HG03521 (cell line): ENCODE results near the gene LIPF.
"Not testable (repeated sequence)": the region's sequence is repeated elsewhere in the genome, so short reads cannot be mapped to it uniquely, and the experiment has no call there.

Experiments used
- ATAC-seq: cut with Tn5 transposase; IDR thresholded peaks from one replicate; pipeline ENCODE4 v1.9.1; 2021; ENCODE audit warnings: mild to moderate bottlenecking, moderate library complexity; ENCODE audit not compliant: unreplicated experiment

LIPF gene

GRCh38 chr10:88664142-88664541 lies at the start of gene LIPF:
LIPF (plus strand) TSS chr10:88664442; CDS start chr10:88667298, 2,856 bp downstream.
- ATAC-seq: no peak

- ATAC-seq: no peak
Observed at GRCh38 chr10:88616250-88616977, 47.8 kb upstream of the LIPF start.

- ATAC-seq: no peak
Observed at GRCh38 chr10:88617772-88618300, 46.4 kb upstream of the LIPF start.

GRCh38 chr10:88618496-88618895 lies 45.7 kb upstream of the LIPF start:
- no peak for ATAC-seq

GRCh38 chr10:88620441-88620840 lies 43.8 kb upstream of the LIPF start:
- ATAC-seq: no peak

- ATAC-seq: no peak
Observed at GRCh38 chr10:88623835-88624234, 40.4 kb upstream of the LIPF start.

GRCh38 chr10:88624840-88625239 lies 39.4 kb upstream of the LIPF start:
- no peak for ATAC-seq

GRCh38 chr10:88640186-88640585 lies 24.1 kb upstream of the LIPF start:
- ATAC-seq: no peak

GRCh38 chr10:88642209-88642608 lies 22.0 kb upstream of the LIPF start:
- ATAC-seq: no peak

GRCh38 chr10:88642963-88643362 lies 21.3 kb upstream of the LIPF start:
- no peak for ATAC-seq

- no peak for ATAC-seq
Observed at GRCh38 chr10:88647061-88647615, 17.1 kb upstream of the LIPF start.

GRCh38 chr10:88651101-88651551 lies 13.1 kb upstream of the LIPF start:
- ATAC-seq: no peak

- no peak for ATAC-seq
Observed at GRCh38 chr10:88652616-88653015, 11.6 kb upstream of the LIPF start.

GRCh38 chr10:88657901-88658300 lies 6.3 kb upstream of the LIPF start:
- ATAC-seq: no peak

- no peak for ATAC-seq
Observed at GRCh38 chr10:88659725-88660597, 4.3 kb upstream of the LIPF start.

- ATAC-seq: no peak
Observed at GRCh38 chr10:88660598-88660884, 3.7 kb upstream of the LIPF start.

- no peak for ATAC-seq
Observed at GRCh38 chr10:88661018-88661417, 3.2 kb upstream of the LIPF start.

- ATAC-seq: no peak
Observed at GRCh38 chr10:88661577-88661976, 2.7 kb upstream of the LIPF start.

GRCh38 chr10:88663153-88663552 lies 1.1 kb upstream of the LIPF start:
- not testable (repeated sequence) for ATAC-seq

GRCh38 chr10:88668465-88668864 lies 4.2 kb downstream of the LIPF start:
- ATAC-seq: no peak

GRCh38 chr10:88670497-88670896 lies 6.3 kb downstream of the LIPF start:
- ATAC-seq: no peak

- ATAC-seq: no peak
Observed at GRCh38 chr10:88672041-88672440, 7.8 kb downstream of the LIPF start.
